HepG2 (cell line): ENCODE data around the gene NCKIPSD. TPM values are rescaled to one million over a fixed set of nuclear protein-coding genes. Genes with fewer than 3 reads are reported as not detected.

Source experiments
- ASH2L ChIP-seq: fragments of 300-600, 200-600 bp; sonication (generic); IDR thresholded peaks from 2 replicates; pipeline ENCODE4 v1.7.0; 2017; ENCODE audit warnings: low read depth, mild to moderate bottlenecking, moderate library complexity, mixed read lengths, low read length; ENCODE audit not compliant: insufficient read length
- ELF4 ChIP-seq: sonication (generic); formaldehyde crosslinking; IDR thresholded peaks from 2 replicates; pipeline ENCODE4 v1.5.0; 2020; ENCODE audit warnings: missing genetic modification reagents, mild to moderate bottlenecking, moderate library complexity, borderline replicate concordance
- FOXC1 ChIP-seq: sonication (generic); formaldehyde crosslinking; IDR thresholded peaks from 2 replicates; pipeline ENCODE4 v1.8.0; 2022; ENCODE audit warnings: mild to moderate bottlenecking, missing genetic modification reagents, borderline replicate concordance
- GABPB1 ChIP-seq: IDR thresholded peaks from 2 replicates; pipeline ENCODE4 v1.6.1; 2016; ENCODE audit warnings: mild to moderate bottlenecking, missing genetic modification reagents, moderate library complexity, missing compliant biosample characterization
- HDAC6 ChIP-seq: fragments of 200-600 bp; sonication (generic); IDR thresholded peaks from 2 replicates; pipeline ENCODE4 v1.7.0; 2017; ENCODE audit warnings: mild to moderate bottlenecking, antibody characterized with exemption, low read length, low read depth
- HMG20A ChIP-seq: IDR thresholded peaks from 2 replicates; pipeline ENCODE4 v1.6.1; 2016; ENCODE audit warnings: borderline replicate concordance
- HNRNPH1 ChIP-seq: fragments of 200-400 bp; formaldehyde crosslinking; optimal IDR thresholded peaks from 2 replicates; pipeline ENCODE3; 2017; ENCODE audit warnings: mild to moderate bottlenecking, low read depth, low read length
- HNRNPUL1 ChIP-seq: fragments of 200-400 bp; formaldehyde crosslinking; IDR thresholded peaks from 2 replicates; pipeline ENCODE4 v1.6.1; 2017; ENCODE audit warnings: low read depth, mild to moderate bottlenecking, low read length, moderate library complexity
- HOXA9 ChIP-seq: sonication (generic); formaldehyde crosslinking; IDR thresholded peaks from 2 replicates; pipeline ENCODE4 v1.8.1; 2022; ENCODE audit warnings: missing genetic modification reagents, mild to moderate bottlenecking, moderate library complexity, borderline replicate concordance
- IKZF4 ChIP-seq: sonication (generic); formaldehyde crosslinking; IDR thresholded peaks from 2 replicates; pipeline ENCODE4 v1.5.1; 2020; ENCODE audit warnings: borderline replicate concordance, mild to moderate bottlenecking, low read depth, missing genetic modification reagents; ENCODE audit errors: not compliant biosample characterization
- KDM3A ChIP-seq: IDR thresholded peaks from 2 replicates; pipeline ENCODE4 v1.6.1; 2018; ENCODE audit warnings: low read depth, missing compliant biosample characterization
- KLF16 ChIP-seq, 2 experiments: sonication (generic) in 1 of 2; formaldehyde crosslinking in 1 of 2; IDR thresholded peaks; 2 replicates each; pipeline versions ENCODE4 v1.6.1 to v1.8.0; 2016 to 2023; ENCODE audit warnings: missing genetic modification reagents in 2 of 2, missing compliant biosample characterization in 1 of 2
- MEIS1 ChIP-seq: sonication (generic); formaldehyde crosslinking; IDR thresholded peaks from 2 replicates; pipeline ENCODE4 v1.9.0; 2021; ENCODE audit warnings: mild to moderate bottlenecking, missing genetic modification reagents, moderate library complexity, borderline replicate concordance
- MTERF4 ChIP-seq: sonication (generic); formaldehyde crosslinking; IDR thresholded peaks from 2 replicates; pipeline ENCODE4 v1.8.0; 2023; ENCODE audit warnings: mild to moderate bottlenecking, missing genetic modification reagents
- NFE2 ChIP-seq: sonication (generic); formaldehyde crosslinking; IDR thresholded peaks from 2 replicates; pipeline ENCODE4 v1.4.0; 2020; ENCODE audit warnings: missing genetic modification reagents
- NR0B2 ChIP-seq: sonication (generic); formaldehyde crosslinking; IDR thresholded peaks from 2 replicates; pipeline ENCODE4 v1.4.0; 2020; ENCODE audit warnings: mild to moderate bottlenecking, missing genetic modification reagents
- SIN3B ChIP-seq: fragments of 150-350 bp; IDR thresholded peaks from 2 replicates; pipeline ENCODE4 v1.6.1; 2014; ENCODE audit warnings: low read length
- ZC3H13 ChIP-seq: sonication (generic); formaldehyde crosslinking; IDR thresholded peaks from 2 replicates; pipeline ENCODE4 v1.8.1; 2023; ENCODE audit warnings: mild to moderate bottlenecking, missing genetic modification reagents, moderate library complexity
- ZMYM4 ChIP-seq: sonication (generic); formaldehyde crosslinking; IDR thresholded peaks from 2 replicates; pipeline ENCODE4 v1.8.1; 2023; ENCODE audit warnings: mild to moderate bottlenecking, missing genetic modification reagents
- ZNF343 ChIP-seq: sonication (generic); formaldehyde crosslinking; IDR thresholded peaks from 2 replicates; pipeline ENCODE4 v1.4.0; 2020; ENCODE audit warnings: mild to moderate bottlenecking, missing genetic modification reagents
- polyA plus RNA-seq, 8 experiments: library from polyadenylated mRNA; depleted of rRNA in 3 of 8; stranded (reverse) in 7 of 8; unstranded in 1 of 8; fragments of >200 nt; fragmentation: Illumina TruSeq in 4 of 8; extraction: Trizol in 4 of 8; gene quantifications; 2 replicates each; pipeline versions ENCODE4 v1.2.1 to v1.2.3, GENCODE V29; 2011 to 2016; ENCODE audit warnings: low read depth in 4 of 8, missing spikeins in 1 of 8, mixed read lengths in 1 of 8; ENCODE audit not compliant: insufficient read depth in 1 of 8
- total RNA-seq, 5 experiments: library from RNA; depleted of rRNA; stranded (reverse); fragments of >200 nt; fragmentation: Illumina TruSeq; extraction: Trizol; gene quantifications; 2 replicates each; pipeline ENCODE4 v1.2.3, GENCODE V29; 2016; ENCODE audit warnings: low read depth in 1 of 5
- TF ChIP-seq, protein P1 (sequence below): IDR thresholded peaks from 2 replicates; pipeline ENCODE4 v1.6.1; 2016; ENCODE audit warnings: mild to moderate bottlenecking
- TF ChIP-seq, protein P2 (sequence below), 2 experiments: IDR thresholded peaks; 2 replicates each; pipeline ENCODE4 v1.6.1; 2011 to 2012; ENCODE audit warnings: low read length in 2 of 2, borderline replicate concordance in 1 of 2, low read depth in 1 of 2, mild to moderate bottlenecking in 1 of 2, moderate library complexity in 1 of 2

Gene NCKIPSD
- total and polyA plus RNA-seq, 2 of the 13 experiments (the other 11 are each of a cell fraction or from before 2014, with no cell fraction given), result 13.5 to 35.2 TPM

- peak; percentile 77 for TF ChIP-seq ASH2L
- peak in 1 of 2 experiments; percentile 10; a peak in 1 of 4 replicates for TF ChIP-seq KLF16 (CRISPR knock-in tag; IDR thresholded peaks at IDR 0.05)
- peak; percentile 96 for TF ChIP-seq MTERF4 (CRISPR knock-in tag)
- peak; percentile 24; the same call in 1 of the 2 replicates for TF ChIP-seq NR0B2 (CRISPR knock-in tag)
- TF ChIP-seq, protein P1, sequence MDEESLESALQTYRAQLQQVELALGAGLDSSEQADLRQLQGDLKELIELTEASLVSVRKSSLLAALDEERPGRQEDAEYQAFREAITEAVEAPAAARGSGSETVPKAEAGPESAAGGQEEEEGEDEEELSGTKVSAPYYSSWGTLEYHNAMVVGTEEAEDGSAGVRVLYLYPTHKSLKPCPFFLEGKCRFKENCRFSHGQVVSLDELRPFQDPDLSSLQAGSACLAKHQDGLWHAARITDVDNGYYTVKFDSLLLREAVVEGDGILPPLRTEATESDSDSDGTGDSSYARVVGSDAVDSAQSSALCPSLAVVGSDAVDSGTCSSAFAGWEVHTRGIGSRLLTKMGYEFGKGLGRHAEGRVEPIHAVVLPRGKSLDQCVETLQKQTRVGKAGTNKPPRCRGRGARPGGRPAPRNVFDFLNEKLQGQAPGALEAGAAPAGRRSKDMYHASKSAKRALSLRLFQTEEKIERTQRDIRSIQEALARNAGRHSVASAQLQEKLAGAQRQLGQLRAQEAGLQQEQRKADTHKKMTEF (CRISPR knock-in tag), result peak; percentile 87
- TF ChIP-seq MEIS1 (CRISPR knock-in tag), result peak; percentile 74; the same call in 1 of the 2 replicates
- TF ChIP-seq HNRNPUL1, result no peak
- TF ChIP-seq HMG20A (CRISPR knock-in tag), result peak; percentile 25; the same call in 1 of the 2 replicates
- no peak for TF ChIP-seq NFE2 (CRISPR knock-in tag)
- no peak for TF ChIP-seq HNRNPH1
- no peak for TF ChIP-seq SIN3B
- TF ChIP-seq ZC3H13 (CRISPR knock-in tag), result peak; percentile 91
- no peak for TF ChIP-seq KDM3A (CRISPR knock-in tag)
- peak; percentile 81 for TF ChIP-seq ZMYM4 (CRISPR knock-in tag)
- TF ChIP-seq FOXC1 (CRISPR knock-in tag), result peak; percentile 91; the same call in 1 of the 2 replicates
- TF ChIP-seq, protein P2, sequence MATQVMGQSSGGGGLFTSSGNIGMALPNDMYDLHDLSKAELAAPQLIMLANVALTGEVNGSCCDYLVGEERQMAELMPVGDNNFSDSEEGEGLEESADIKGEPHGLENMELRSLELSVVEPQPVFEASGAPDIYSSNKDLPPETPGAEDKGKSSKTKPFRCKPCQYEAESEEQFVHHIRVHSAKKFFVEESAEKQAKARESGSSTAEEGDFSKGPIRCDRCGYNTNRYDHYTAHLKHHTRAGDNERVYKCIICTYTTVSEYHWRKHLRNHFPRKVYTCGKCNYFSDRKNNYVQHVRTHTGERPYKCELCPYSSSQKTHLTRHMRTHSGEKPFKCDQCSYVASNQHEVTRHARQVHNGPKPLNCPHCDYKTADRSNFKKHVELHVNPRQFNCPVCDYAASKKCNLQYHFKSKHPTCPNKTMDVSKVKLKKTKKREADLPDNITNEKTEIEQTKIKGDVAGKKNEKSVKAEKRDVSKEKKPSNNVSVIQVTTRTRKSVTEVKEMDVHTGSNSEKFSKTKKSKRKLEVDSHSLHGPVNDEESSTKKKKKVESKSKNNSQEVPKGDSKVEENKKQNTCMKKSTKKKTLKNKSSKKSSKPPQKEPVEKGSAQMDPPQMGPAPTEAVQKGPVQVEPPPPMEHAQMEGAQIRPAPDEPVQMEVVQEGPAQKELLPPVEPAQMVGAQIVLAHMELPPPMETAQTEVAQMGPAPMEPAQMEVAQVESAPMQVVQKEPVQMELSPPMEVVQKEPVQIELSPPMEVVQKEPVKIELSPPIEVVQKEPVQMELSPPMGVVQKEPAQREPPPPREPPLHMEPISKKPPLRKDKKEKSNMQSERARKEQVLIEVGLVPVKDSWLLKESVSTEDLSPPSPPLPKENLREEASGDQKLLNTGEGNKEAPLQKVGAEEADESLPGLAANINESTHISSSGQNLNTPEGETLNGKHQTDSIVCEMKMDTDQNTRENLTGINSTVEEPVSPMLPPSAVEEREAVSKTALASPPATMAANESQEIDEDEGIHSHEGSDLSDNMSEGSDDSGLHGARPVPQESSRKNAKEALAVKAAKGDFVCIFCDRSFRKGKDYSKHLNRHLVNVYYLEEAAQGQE (IDR thresholded peaks at IDR 0.05; ENCODE audit: borderline replicate concordance in 1 of 2, low read depth in 1 of 2, low read length in 2 of 2), result peak in 1 of 2 experiments; percentile 34; a peak in 1 of 4 replicates
- TF ChIP-seq HOXA9 (CRISPR knock-in tag), result no peak
- TF ChIP-seq ELF4 (CRISPR knock-in tag), result peak; percentile 87; the same call in 1 of the 2 replicates
- TF ChIP-seq ZNF343 (CRISPR knock-in tag), result no peak
- TF ChIP-seq GABPB1 (CRISPR knock-in tag), result peak; percentile 83
- no peak for TF ChIP-seq HDAC6
- peak; percentile 55 for TF ChIP-seq IKZF4
These were observed 22.0 kb downstream of the NCKIPSD start (continued) for GRCh38 chr3:48663489-48664312.
